ENCODE data around the gene HES4.
"Not testable (repeated sequence)": the region's sequence is repeated elsewhere in the genome, so short reads cannot be mapped to it uniquely, and the experiment has no call there.

The HES4 gene

DNA sequence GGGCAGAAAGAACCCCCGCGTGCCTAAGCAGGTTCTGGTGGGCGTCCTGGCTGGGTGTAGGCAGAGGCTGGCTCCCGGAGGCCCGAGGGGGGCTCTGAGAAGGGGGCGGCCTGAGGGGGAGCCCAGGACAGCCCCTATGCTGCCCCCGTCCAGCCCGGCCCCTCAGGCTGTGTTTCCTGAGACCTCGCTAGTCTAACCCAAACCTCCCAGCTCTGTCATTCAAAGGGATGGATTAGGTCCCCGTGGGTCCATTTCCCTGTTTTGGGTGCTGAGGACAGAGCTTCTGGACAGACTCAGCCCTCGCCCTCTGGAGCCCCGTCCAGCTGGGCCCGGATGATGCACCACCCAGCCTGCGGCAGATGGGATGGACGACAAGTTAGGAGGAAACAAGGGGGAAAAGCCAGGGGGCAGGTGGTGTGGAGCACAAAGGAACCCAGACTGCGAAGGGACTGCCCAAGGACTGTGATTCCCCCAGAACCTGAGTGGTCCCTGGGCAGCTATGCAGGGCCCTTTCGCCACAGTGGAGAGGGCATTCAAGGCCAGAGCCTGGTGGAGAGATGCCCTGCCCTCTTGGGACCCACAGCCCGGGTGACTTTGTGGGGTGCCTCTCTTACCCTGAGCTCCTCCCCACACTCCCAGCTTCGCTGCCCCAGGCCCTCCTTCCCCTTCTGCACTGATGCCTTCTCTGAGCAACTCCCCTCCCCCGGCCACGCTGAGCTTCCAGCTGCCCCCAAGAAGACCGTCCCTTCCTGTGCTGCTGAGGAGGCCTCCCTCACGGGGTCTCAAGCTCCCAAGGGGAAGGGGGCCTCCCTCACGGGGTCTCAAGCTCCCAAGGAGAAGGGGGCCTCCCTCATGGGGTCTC, 2.8 kb downstream of the HES4 start:
- no peak for DNase-seq

DNA sequence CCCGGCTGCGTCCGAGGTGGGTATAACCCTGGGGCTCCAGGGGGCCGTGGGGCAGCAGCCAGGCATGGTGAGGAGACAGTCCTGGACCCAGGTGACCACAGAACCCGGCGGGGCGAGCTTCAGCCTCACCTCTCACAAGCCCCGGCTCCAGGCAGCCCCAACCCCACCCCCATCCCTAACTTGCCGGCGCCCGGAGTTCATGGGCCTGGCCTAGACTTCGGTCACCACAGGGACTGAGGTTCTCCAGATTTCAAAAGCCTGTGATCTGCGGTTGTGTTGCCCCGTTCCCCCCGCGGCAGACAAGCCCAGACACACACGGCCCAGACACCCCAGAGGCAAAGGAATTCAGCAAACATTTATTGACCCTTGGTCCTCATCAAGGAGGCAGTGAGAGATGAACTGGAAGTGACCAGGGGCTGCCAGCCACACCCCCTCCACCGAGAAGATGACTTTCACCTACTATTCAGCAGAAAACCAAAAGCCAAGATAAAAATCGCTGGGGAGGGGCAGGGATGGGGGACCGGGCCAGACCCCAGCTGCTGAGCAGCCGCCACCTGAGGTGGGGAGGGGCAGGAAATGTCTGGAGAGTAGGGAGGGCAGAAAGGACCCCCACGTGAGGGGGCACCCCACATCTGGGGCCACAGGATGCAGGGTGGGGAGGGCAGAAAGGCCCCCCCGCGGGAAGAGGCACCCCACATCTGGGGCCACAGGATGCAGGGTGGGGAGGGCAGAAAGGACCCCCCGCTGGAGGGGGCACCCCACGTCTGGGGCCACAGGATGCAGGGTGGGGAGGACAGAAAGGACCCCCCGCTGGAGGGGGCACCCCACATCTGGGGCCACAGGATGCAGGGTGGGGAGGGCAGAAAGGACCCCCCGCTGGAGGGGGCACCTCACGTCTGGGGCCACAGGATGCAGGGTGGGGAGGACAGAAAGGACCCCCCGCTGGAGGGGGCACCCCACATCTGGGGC, 3.9 kb downstream of the HES4 start:
- DNase-seq, result no peak

DNA sequence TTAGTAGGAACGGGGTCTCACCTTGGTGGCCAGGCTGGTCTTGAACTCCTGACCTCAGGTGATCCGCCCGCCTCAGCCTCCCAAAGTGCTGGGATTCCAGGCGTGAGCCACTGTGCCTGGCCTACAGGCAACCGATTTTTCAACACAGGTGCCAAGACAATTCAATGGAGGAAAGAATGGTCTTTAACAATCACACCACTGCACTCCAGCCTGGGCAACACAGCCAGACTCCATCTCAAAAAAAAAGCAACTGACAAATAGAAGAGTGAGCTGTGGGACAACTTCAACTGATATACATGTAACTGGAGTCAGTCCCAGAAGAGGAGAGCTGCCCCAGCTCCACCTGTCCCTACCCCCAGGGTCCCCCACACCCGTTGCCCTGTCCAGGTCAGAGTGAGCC, 5.4 kb downstream of the HES4 start:
- DNase-seq, result not testable (repeated sequence)

DNA sequence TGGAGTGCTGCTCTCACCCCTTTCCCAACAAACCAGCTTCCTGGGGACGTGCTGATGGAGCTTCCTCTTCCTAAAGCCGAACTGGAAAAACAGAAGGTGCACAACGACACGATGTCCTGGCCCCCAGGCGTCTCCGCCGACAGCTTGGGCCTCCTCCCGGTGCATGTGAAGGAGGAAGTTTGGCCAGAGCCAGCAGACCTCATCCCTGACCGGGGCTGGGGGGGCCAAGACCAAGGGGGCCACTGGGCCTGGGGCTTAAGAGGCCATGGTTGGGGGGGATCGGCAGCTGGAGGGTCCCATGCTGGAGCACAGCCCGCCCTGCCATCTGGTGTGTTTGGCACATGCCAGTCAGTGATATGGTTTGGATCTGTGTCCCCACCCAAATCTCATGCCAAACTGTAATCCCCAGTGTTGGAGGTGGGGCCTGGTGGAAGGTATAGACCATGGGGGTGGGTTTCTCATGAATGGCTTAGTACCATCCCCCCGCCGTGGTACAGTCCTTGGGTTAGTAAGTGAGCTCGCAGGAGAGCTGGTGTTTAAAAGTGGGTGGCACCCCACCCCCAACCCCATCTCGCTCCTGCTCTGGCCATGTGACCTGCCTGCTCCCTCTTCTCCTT, 6.4 kb downstream of the HES4 start:
- DNase-seq, result no peak

DNA sequence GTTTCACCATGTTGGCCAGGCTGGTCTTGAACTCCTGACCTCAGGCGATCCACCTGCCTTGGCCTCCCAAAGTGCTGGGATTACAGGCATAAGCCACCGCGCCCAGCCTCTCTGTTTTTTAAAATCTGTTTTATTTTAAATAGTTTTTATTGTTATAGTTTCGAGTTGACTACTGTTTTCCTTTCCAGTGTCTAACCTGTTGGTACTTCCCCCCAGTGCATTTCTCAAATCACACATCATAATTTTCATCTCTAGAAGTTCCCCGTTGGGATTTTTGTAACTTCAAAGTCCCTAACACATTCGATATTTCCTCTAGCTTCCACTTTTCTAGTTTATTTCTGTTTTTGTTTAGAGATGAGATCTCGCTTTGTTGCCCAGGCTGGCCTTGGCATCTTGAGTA, 7.5 kb downstream of the HES4 start:
- DNase-seq, result no peak

DNA sequence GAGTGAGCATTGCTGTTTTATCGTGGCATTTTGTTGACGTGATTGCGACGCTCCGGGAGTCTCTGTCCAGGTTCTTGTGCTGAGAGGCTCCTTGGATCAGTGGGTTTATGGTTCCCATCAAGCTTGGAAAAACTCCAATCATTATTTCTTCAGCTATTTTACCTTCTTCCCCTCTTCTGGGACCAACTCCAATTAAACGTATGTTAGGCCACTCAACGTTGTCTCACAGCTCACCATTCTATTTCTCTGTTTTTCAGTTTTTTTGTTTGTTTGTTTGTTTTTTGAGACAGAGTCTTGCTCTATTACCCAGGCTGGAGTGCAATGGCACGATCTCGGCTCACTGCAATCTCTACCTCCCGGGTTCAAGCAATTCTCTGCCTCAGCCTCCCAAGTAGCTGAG, 8.0 kb downstream of the HES4 start:
- DNase-seq, result no peak

DNA sequence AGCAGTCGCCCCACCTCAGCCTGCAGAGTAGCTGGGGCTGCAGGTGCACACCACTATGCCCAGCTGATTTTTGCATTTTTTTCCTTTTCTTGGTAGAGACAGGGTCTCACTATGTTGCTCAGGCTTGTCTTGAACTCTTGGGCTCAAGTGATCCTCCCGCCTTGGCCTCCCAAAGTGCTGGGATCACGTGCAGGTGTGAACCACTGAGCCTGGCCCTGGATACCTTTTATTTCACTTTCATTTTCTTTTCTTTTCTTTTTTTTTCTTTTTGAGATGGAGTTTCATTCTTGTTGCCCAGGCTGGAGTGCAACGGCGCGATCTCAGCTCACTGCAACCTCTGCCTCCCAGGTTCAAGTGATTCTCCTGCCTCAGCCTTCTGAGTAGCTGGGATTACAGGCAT, 8.6 kb downstream of the HES4 start:
- DNase-seq, result not testable (repeated sequence)

DNA sequence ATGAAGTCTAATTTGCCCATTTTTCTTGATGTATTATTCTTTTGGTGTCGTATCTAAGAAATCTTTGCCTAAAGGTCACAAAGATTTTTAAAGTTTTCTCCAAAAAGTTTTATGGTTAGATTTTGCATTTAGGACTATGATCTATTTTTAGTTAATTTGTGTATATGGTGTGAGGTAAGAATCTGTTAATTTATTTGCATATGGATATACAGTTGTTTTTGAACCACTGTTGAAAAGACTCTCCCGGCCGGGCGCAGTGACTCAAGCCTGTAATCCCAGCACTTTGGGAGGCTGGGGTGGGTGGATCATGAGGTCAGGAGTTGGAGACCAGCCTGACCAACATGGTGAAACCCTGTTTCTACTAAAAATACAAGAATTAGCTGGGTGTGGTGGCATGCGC, 11.8 kb downstream of the HES4 start:
- not testable (repeated sequence) for DNase-seq

DNA sequence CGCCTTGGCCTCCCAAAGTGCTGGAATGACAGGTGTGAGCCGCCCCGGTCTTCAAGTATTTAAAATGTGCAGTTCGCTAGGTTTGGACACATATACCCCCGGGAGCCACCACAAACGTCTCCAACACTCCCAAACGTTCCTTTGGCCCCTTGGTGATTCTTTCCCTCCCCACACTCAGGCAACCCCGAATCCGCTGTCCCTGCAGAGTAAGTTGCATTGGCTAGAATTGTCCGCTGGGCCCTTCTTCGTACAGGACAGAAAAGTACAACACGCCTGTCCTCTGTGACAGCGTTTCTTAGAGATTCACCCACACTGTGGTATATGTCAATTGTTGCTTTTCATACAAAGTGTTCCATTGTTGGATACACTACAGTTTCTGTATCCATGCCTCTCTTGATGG, 14.8 kb downstream of the HES4 start:
- no peak for DNase-seq

DNA sequence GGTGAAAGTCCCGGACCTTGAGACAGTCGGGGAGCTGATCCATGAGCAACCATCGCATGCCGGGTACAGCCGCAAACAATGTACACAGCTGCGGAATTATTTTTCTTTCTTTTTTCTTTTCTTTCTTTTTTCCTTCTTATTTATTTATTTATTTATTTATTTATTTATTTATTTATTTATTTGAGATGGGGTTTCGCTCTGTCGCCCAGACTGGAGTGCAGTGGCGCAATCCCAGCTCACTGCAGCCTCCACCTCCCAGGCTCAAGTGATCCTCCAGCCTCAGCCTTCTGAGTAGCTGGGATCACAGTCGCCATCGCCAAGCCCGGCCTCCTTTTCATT, 15.5 kb downstream of the HES4 start:
- DNase-seq, result no peak

DNA sequence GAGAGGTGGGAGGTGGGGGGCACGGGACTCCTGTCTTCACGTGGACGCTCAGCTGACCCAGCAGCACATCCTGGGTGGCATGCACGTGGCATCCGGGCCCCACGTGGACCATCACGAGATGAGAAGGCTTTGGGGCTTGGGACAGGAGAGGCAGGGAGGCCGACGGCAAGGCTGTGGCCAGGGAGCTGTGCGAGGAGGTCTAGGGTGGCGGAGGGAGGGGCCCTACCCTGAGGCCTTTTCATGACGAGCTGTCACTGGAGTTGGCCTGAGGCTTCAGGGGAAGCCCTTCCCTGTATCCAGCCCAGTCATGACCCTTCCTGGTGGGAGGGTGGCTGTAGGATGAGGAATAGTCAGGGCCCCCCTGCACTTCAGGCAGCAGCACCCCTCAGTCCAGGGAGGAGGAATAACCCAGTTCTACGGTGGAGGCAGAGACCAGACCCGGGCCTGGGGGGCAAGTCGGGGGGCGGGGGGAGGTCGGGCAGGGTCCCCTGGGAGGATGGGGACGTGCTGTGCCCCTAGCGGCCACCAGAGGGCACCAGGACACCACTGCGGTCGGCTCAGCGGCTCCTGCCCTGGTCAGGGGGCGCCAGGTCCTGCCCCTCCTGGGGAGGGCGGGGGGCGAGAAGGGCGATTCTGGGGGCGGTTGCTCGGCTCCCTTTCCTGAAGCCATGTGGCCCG, 16.0 kb downstream of the HES4 start:
- DNase-seq, result peak in 1 of 2 donors; percentile 27

DNA sequence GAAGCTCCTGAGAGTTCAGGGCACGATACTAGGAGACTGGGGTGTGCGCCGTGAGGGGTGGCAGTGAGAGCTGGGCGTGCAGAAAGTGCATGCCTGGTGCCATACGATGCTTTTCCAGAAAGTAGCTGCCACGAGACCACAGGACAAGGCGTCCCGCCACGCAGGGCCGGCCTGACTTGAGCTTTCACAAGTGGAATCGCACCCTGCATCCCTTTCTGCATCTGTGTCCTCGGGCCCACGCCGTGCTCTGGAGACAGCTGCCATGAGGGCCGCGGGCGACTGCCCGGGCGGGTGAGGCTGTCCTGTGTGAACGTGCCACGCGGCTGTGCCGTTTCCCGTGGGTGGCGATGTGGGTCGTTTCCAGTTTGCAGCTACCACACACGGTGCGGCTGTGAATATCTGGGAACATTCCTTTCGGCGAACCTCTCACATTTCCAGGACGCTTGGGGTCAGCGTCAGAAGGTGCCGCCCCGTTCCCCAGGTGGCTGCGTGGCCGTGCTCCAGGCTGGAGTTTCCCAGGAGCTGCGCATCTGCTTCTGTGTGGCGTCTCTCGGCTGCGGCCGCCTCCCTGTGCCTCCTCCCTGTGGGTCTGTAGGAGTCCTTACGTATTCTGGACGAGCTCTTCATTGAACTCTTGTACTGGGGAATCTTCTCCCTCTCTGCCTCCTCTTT, 17.0 kb downstream of the HES4 start:
- no peak for DNase-seq

DNA sequence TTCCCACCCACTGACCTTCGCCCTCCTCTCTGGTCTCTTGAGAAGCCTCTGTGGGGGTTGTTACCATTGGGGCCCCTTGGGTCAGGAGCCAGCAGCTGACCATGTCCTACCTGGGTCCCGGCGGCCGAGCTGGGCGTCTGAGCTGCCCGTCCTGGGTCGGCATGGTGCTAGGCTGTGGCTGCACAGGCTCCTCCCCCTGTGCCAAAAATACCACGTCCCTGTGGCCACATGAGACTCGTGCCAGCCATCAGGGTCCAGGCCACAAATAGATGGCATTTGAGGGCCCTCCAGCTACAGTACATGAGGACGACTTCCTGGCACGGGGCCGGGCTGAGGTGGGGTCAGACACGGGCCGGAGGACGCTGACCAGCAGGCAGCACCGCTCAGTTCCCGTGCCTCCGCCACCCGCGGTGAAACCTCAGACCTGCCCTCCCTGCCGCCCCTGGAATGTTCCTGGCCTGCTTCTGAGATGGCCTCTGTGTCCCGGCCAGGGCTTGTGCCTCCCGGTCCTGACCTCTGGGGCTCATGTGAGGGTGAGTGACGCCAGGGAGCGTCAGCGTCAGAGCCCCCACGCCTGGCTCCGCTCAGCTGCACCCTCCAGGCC, 17.8 kb downstream of the HES4 start, which contains the start of gene PERM1:
Gene PERM1 (minus strand): TSS at position 139 of the 604 bp plus-strand sequence. CDS start 1,064 bp downstream, outside the sequence.
- DNase-seq, result no peak

DNA sequence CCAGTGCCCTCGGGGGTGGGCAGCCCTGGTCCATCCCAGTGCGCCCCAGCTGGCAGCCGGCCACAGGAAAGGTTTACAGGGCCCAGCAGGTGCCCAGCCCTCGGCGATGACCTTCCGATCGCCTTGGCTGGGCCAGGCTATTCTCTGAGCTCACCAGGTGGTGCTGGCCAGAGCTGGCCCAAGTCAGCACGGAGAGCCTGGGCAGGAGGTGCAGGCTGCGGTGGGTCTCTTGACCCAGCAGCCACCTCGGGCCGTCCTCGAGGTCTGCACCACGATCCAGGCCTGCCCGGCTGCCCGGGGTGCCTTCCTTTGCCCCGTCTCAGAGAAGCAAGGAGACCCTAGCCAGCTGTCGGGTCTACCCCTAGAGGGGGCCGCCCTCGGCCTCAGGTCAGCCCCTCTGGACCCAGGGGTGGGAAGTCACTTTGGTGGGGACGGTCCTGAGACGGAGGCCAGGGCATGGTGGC, 18.4 kb downstream of the HES4 start:
- DNase-seq, result no peak

DNA sequence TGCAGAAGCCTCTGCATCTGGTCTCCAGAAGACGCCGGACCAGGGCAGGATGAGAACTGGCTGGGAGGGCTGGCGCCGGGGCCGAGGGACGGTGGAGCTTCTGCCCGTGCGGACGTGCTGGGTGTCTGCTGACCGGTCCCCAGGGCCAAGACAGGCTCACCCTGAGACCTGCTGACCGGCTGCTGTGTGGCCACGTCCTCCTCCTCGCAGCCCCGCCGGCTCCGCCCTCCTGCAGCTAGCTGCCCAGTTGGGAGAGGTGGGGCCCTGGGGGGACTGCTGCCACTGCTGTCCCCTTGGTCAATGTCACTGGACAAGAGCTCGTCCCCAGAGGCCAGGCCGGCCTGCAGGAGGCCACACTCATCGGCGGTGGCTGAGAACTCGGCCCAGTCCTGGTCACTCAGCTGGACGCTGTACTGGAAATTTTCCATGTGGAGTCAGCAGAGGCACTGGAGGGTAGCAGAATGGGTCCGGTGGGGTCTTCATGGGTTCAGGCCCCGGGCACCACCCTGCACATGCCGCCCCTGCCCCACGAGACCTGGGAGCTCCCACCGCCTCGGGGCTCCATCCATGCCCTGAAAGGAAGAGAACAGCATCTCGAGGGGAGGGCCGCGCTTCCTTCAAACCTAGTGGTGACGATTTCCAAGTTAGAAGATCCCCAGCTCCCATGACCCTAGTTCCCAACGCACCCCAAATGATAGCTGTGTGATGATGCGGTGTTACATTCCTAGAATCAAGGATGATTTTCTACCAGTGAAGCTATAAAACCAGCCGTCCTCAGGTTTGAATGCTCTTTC, 19.1 kb downstream of the HES4 start:
- no peak for DNase-seq

DNA sequence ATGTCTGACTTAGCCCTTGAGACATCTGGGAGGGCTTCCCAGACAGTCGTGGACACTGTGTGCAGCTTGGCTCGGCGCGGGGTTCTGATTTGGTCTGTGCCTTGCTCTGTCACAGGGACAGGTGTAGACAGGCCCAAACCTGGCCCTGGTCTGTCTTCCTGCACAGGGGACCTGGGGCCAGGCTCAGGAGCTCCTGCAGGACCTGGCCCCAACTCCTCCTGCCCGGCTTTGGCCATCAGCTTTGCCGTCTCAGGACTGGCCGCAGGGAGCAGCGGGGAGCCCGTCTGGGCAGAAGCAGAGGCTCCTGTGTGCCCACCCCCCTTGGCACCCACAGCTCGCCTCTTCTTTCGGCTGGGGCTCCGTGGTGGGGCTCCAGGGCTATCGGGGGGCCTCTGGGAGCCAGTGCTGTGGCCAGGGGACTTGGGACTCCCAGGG, 19.7 kb downstream of the HES4 start:
- no peak for DNase-seq

DNA sequence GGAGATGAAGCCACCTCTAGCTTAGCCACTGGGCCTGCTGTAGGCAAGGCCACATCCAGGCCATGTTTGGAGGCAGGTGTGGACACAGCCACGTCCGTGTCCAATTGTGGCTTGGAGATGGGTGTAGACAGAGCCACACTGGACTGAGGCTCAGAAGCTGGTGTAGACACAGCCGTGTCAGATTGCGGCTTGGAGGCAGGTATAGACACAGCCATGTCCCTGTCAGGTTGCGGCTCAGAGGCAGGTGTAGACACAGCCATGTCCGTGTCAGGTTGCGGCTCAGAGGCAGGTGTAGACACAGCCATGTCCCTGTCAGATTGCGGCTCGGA, 20.2 kb downstream of the HES4 start:
- DNase-seq, result no peak

DNA sequence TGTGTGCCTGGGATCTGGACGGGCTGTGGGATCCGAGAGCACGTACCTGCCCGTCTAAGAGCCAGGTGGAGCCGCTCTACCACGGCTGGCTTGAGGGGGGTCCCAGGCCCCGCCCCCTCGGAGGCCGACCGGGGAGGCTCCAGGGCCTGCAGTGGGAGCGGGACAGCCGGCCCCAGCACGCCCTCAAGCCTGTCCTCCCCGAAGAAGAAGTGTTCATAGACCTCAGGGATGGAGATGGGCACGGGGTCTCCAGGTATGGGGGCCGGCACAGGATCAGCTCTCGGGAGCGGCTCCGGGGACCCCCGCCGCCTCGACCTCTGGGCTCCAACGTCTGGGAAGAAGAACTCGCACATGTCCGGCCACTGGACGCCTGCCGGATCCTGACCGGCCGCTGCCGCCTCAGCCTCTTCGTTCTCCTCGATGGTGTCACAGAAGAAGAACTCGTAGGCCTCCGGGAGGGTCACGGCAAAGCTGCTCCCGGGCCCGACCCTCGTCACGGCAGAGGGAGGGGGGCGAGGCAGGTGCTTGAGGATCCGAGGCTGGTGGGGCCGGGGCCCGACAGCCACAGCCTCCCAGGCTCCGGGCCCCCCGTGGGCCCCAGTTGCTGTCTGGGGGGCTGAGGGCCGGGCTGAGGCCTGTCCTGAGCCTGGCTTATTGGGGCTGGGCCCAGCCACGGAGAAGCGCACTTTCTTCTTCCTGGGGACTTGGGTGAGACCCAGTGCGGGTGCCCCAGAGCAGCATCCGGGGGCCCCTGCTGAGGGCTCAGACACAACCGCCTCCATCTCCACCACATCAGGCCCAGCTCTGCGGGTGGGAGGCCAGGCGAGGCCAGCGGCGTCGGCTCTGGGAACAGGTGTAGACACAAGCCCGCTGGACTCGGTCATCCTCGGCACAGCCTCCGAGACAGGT, 20.8 kb downstream of the HES4 start:
- no peak for DNase-seq

DNA sequence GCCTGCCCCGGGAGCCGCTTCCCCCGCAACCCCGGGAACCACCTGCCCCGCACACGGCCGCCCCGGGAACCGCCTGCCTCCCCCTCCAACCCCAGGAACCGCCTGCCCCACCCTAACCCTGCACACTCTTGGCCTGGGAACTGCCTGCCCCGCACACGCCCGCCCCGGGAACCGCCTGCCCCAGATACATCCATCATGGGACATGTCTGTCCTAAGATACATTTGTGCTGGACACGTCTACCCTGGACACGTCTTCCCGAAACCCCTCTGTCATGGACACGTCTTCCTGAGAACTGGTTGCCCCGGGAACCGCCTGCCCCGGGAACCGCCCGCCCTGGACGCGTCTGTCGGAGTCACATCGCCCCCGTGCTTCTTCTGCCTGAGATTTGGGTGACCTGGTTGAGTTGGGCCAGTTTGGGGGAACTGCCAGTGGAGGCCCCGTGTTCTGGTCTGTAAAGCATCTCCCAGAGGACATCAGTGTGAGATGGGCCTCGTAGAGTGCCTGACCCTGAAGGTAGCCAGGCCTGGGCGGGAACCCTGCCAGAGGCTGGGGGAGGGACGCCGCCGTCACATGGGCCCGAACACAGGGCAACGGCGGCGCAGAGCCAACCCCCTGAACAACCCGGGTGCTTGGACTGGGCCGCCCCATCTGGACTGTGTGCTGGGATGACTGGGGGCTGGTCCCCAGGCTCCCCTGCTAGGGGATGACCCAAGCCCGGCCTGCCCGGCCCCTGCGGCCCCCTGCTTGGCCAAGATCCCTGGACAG, 21.6 kb downstream of the HES4 start:
- DNase-seq, result no peak
